NCI-H1105 (cell line): Measurements from ENCODE around the gene CD109.

ENCODE experiments used
- DNase-seq: peaks from one replicate; lab custom pipeline; 2025; lab: John Stamatoyannopoulos, UW

Gene CD109

GRCh38 chr6:73727114-73727513 lies 31.1 kb downstream of the CD109 start:
- DNase-seq, result no peak

- DNase-seq, result no peak
Measured at GRCh38 chr6:73728548-73729205, 32.7 kb downstream of the CD109 start.

- DNase-seq, result no peak
Measured at GRCh38 chr6:73731285-73731684, 35.3 kb downstream of the CD109 start.

GRCh38 chr6:73732845-73733675 lies 37.1 kb downstream of the CD109 start:
- DNase-seq, result peak; percentile 39

- no peak for DNase-seq
Measured at GRCh38 chr6:73733791-73734190, 37.8 kb downstream of the CD109 start.

- no peak for DNase-seq
Measured at GRCh38 chr6:73734832-73735453, 38.9 kb downstream of the CD109 start.

- DNase-seq, result no peak
Measured at GRCh38 chr6:73738367-73739028, 42.5 kb downstream of the CD109 start.

GRCh38 chr6:73739096-73739495 lies 43.1 kb downstream of the CD109 start:
- peak; percentile 43 for DNase-seq

GRCh38 chr6:73742433-73742832 lies 46.4 kb downstream of the CD109 start:
- no peak for DNase-seq

- DNase-seq, result no peak
Measured at GRCh38 chr6:73743081-73743480, 47.1 kb downstream of the CD109 start.

- no peak for DNase-seq
Measured at GRCh38 chr6:73743556-73743955, 47.6 kb downstream of the CD109 start.

GRCh38 chr6:73746787-73747186 lies 50.8 kb downstream of the CD109 start:
- DNase-seq, result no peak

GRCh38 chr6:73747289-73747688 lies 51.3 kb downstream of the CD109 start:
- DNase-seq, result no peak

- no peak for DNase-seq
Measured at GRCh38 chr6:73752943-73753342, 56.9 kb downstream of the CD109 start.

GRCh38 chr6:73766040-73766439 lies 70.0 kb downstream of the CD109 start:
- DNase-seq, result no peak

- DNase-seq, result peak; percentile 22
Measured at GRCh38 chr6:73768558-73768957, 72.6 kb downstream of the CD109 start.

GRCh38 chr6:73769976-73770375 lies 74.0 kb downstream of the CD109 start:
- no peak for DNase-seq

GRCh38 chr6:73774311-73774774 lies 78.3 kb downstream of the CD109 start:
- DNase-seq, result no peak

- DNase-seq, result no peak
Measured at GRCh38 chr6:73779943-73780342, 83.9 kb downstream of the CD109 start.

GRCh38 chr6:73782911-73783310 lies 86.9 kb downstream of the CD109 start:
- DNase-seq, result no peak

GRCh38 chr6:73784726-73785505 lies 88.9 kb downstream of the CD109 start:
- no peak for DNase-seq

- no peak for DNase-seq
Measured at GRCh38 chr6:73790574-73790973, 94.6 kb downstream of the CD109 start.
